ENCODE measurements around the gene INS. TPM values are rescaled to one million over a fixed set of nuclear protein-coding genes. Genes with fewer than 3 reads are reported as not detected.

INS gene
- total and polyA plus RNA-seq, 2 of the 8 experiments (the other 6 are each of a cell fraction or from before 2014, with no cell fraction given), result not detected

GRCh38 chr11:2134022-2135010 lies 26.7 kb downstream of the INS start (continued):
- TF ChIP-seq CHD7 (IDR thresholded peaks at IDR 0.05; ENCODE audit: insufficient replicate concordance, low read length) (no peak), BACH1 (IDR thresholded peaks at IDR 0.05; ENCODE audit: low read length) (no peak), ZNF274 (IDR thresholded peaks at IDR 0.05; ENCODE audit: borderline replicate concordance, extremely low read depth, low read length) (no peak), SP4 (IDR thresholded peaks at IDR 0.05; ENCODE audit: low read length) (no peak), RXRA (IDR thresholded peaks at IDR 0.05; ENCODE audit: insufficient read depth, low read depth, low read length) (no peak), CTBP2 (IDR thresholded peaks at IDR 0.05; ENCODE audit: borderline replicate concordance, insufficient read depth, insufficient read length, low read length) (no peak), RBBP5 (IDR thresholded peaks at IDR 0.05; ENCODE audit: borderline replicate concordance, low read depth, low read length) (no peak), TCF12 (IDR thresholded peaks at IDR 0.05; ENCODE audit: low read depth, low read length) (no peak), CEBPB (IDR thresholded peaks at IDR 0.05; ENCODE audit: low read depth, low read length) (no peak), JUN (IDR thresholded peaks at IDR 0.05; ENCODE audit: low read depth, low read length) (no peak)

Measured in H1 (cell line).